T-helper 17 cell (primary cell): ENCODE measurements around the gene LHX2. TPM values are rescaled to one million over a fixed set of nuclear protein-coding genes. Genes with fewer than 3 reads are reported as not detected.

Source experiments
- ATAC-seq: fragments of 150-1000 bp; cut with Tn5 transposase; 2 replicates; pipeline ENCODE4 v1.10.0; 2021; ENCODE audit warnings: mild to moderate bottlenecking, moderate library complexity
- DNase-seq, 3 donors: peaks; one replicate each; pipeline versions ENCODE4 v3.0.0 to v3.0.0-alpha.2; 2020 to 2021
- H3K9me3 ChIP-seq: one replicate; pipeline ENCODE4 v1.7.0; 2013; ENCODE audit warnings: low read length, mild to moderate bottlenecking; ENCODE audit not compliant: control insufficient read depth, poor library complexity, severe bottlenecking
- H3K27ac Mint-ChIP-seq: one replicate; pipeline ENCODE4 v1.8.0; 2022; ENCODE audit warnings: mild to moderate bottlenecking, moderate library complexity, mixed read lengths
- H3K27me3 Mint-ChIP-seq: one replicate; pipeline ENCODE4 v1.8.0; 2022; ENCODE audit warnings: mixed read lengths
- H3K36me3 Mint-ChIP-seq: one replicate; pipeline ENCODE4 v1.8.0; 2022; ENCODE audit warnings: low read depth, mixed read lengths
- H3K4me1 Mint-ChIP-seq: one replicate; pipeline ENCODE4 v1.8.0; 2022; ENCODE audit warnings: mild to moderate bottlenecking, mixed read lengths
- H3K4me3 Mint-ChIP-seq: one replicate; pipeline ENCODE4 v1.8.0; 2022; ENCODE audit warnings: mild to moderate bottlenecking, moderate library complexity, mixed read lengths
- total RNA-seq, 4 donors: library from RNA in 2 of 4; stranded (reverse) in 2 of 4; gene quantifications; one replicate each; pipeline ENCODE4 v1.2.3 and lab custom pipeline; 2022 to 2026

LHX2 gene
- total RNA-seq, 2 donors from 2014 or later, result not detected

GRCh38 chr9:124003636-124004349 lies 7.8 kb upstream of the LHX2 start:
- H3K36me3 Mint-ChIP-seq, result peaks cover 10% of the 10 kb centered on the region
- DNase-seq (no peak), ATAC-seq (no peak)
- peaks cover 89% of the 10 kb centered on the region for H3K27me3 Mint-ChIP-seq
- H3K4me1 Mint-ChIP-seq, result peaks cover 18% of the 10 kb centered on the region
- no peak overlapping the region for H3K4me3 Mint-ChIP-seq
- H3K9me3 ChIP-seq, result no peaks in the 10 kb centered on the region
- H3K27ac Mint-ChIP-seq, result no peak overlapping the region

- ATAC-seq, result no peak
- no peak overlapping the region for H3K4me3 Mint-ChIP-seq
- peaks cover 13% of the 10 kb centered on the region for H3K4me1 Mint-ChIP-seq
- H3K36me3 Mint-ChIP-seq, result peaks cover 6% of the 10 kb centered on the region
- H3K27me3 Mint-ChIP-seq, result peaks cover 90% of the 10 kb centered on the region
- H3K27ac Mint-ChIP-seq, result no peak overlapping the region
- H3K9me3 ChIP-seq, result no peaks in the 10 kb centered on the region
- DNase-seq, result no peak
Observed at GRCh38 chr9:124004593-124004992, 7.0 kb upstream of the LHX2 start.

- Mint-ChIP-seq H3K27me3 (peaks cover 96% of the 10 kb centered on the region), H3K27ac (no peak overlapping the region), H3K4me1 (peaks cover 15% of the 10 kb centered on the region), H3K4me3 (no peak overlapping the region), H3K36me3 (peaks cover 6% of the 10 kb centered on the region)
- no peak for ATAC-seq
- DNase-seq, result no peak
- H3K9me3 ChIP-seq, result no peaks in the 10 kb centered on the region
Observed at GRCh38 chr9:124005029-124005771, 6.4 kb upstream of the LHX2 start.

GRCh38 chr9:124006448-124007361 lies 4.9 kb upstream of the LHX2 start:
- ATAC-seq (no peak), DNase-seq (no peak)
- H3K9me3 ChIP-seq, result no peaks in the 10 kb centered on the region
- H3K27me3 Mint-ChIP-seq, result peaks cover 86% of the 10 kb centered on the region
- H3K4me3 Mint-ChIP-seq, result no peak overlapping the region
- peaks cover 2% of the 10 kb centered on the region for H3K36me3 Mint-ChIP-seq
- no peak overlapping the region for H3K27ac Mint-ChIP-seq
- H3K4me1 Mint-ChIP-seq, result peaks cover 11% of the 10 kb centered on the region

- peak overlapping the region; percentile 39 for H3K4me3 Mint-ChIP-seq
- H3K27ac Mint-ChIP-seq, result no peak overlapping the region
- peaks cover 2% of the 10 kb centered on the region for H3K36me3 Mint-ChIP-seq
- H3K9me3 ChIP-seq, result no peaks in the 10 kb centered on the region
- no peak for DNase-seq
- H3K27me3 Mint-ChIP-seq, result peaks cover 75% of the 10 kb centered on the region
- H3K4me1 Mint-ChIP-seq, result peaks cover 11% of the 10 kb centered on the region
- ATAC-seq, result no peak
Observed at GRCh38 chr9:124007565-124008302, 3.8 kb upstream of the LHX2 start.

- Mint-ChIP-seq H3K27ac (no peak overlapping the region), H3K36me3 (no peaks in the 10 kb centered on the region), H3K4me3 (no peak overlapping the region)
Observed at GRCh38 chr9:124008303-124008693, 3.3 kb upstream of the LHX2 start.

GRCh38 chr9:124008694-124009530 lies 2.7 kb upstream of the LHX2 start:
- ATAC-seq (no peak), DNase-seq (no peak)
- Mint-ChIP-seq H3K4me3 (peak overlapping the region; percentile 5), H3K27ac (no peak overlapping the region), H3K4me1 (peaks cover 13% of the 10 kb centered on the region), H3K27me3 (peaks cover 74% of the 10 kb centered on the region), H3K36me3 (no peaks in the 10 kb centered on the region)
- no peaks in the 10 kb centered on the region for H3K9me3 ChIP-seq

More at GRCh38 chr9:124008303-124008693, 3.3 kb upstream of the LHX2 start:
- DNase-seq, result no peak
- ATAC-seq, result no peak
- Mint-ChIP-seq H3K4me1 (peaks cover 11% of the 10 kb centered on the region), H3K27me3 (peaks cover 74% of the 10 kb centered on the region)
- no peaks in the 10 kb centered on the region for H3K9me3 ChIP-seq

GRCh38 chr9:124009531-124010217 lies 1.9 kb upstream of the LHX2 start:
- Mint-ChIP-seq H3K27ac (no peak overlapping the region), H3K4me1 (peaks cover 13% of the 10 kb centered on the region), H3K27me3 (peaks cover 73% of the 10 kb centered on the region), H3K36me3 (peaks cover 2% of the 10 kb centered on the region), H3K4me3 (peak overlapping the region; percentile 43)
- ATAC-seq (no peak), DNase-seq (no peak)
- H3K9me3 ChIP-seq, result no peaks in the 10 kb centered on the region

- H3K4me1 Mint-ChIP-seq, result peaks cover 14% of the 10 kb centered on the region
- H3K9me3 ChIP-seq, result no peaks in the 10 kb centered on the region
- peaks cover 70% of the 10 kb centered on the region for H3K27me3 Mint-ChIP-seq
- no peak for ATAC-seq
- DNase-seq, result no peak
- H3K36me3 Mint-ChIP-seq, result peaks cover 2% of the 10 kb centered on the region
- H3K4me3 Mint-ChIP-seq, result peak overlapping the region; percentile 50
- no peak overlapping the region for H3K27ac Mint-ChIP-seq
Observed at GRCh38 chr9:124010303-124010664, 1.3 kb upstream of the LHX2 start.

- Mint-ChIP-seq H3K36me3 (peaks cover 2% of the 10 kb centered on the region), H3K27me3 (peaks cover 69% of the 10 kb centered on the region), H3K4me3 (peak overlapping the region; percentile 50), H3K4me1 (peaks cover 17% of the 10 kb centered on the region), H3K27ac (no peak overlapping the region)
- no peak for ATAC-seq
- DNase-seq, result no peak
- H3K9me3 ChIP-seq, result no peaks in the 10 kb centered on the region
Observed at GRCh38 chr9:124010665-124011321, 775 bp upstream of the LHX2 start.
